Upper lobe of left lung (tissue), 6 donors: ENCODE results near the gene MYCBPAP. TPM values are rescaled to one million over a fixed set of nuclear protein-coding genes. Genes with fewer than 3 reads are reported as not detected.

ENCODE experiments used
- ATAC-seq, 2 donors: fragments of 200-7000 bp; cut with Tn5 transposase; one replicate each; pipeline ENCODE4 v1.9.1; 2022; ENCODE audit warnings: mild to moderate bottlenecking in 2 of 2, moderate library complexity in 2 of 2; ENCODE audit not compliant: low FRiP score in 2 of 2
- DNase-seq, 2 donors: peaks; one replicate each; pipeline ENCODE4 v3.0.0-alpha.2; 2019 to 2020
- H3K27ac ChIP-seq, 4 donors: fragments of 200-600 bp; sonication (generic); one replicate each; pipeline ENCODE4 v1.5.1; 2016 to 2019
- H3K27me3 ChIP-seq, 4 donors: fragments of 200-600 bp; sonication (generic); one replicate each; pipeline ENCODE4 v1.5.1; 2017 to 2019
- H3K36me3 ChIP-seq, 4 donors: fragments of 200-600 bp; sonication (generic); one replicate each; pipeline ENCODE4 v1.5.1; 2016 to 2019
- H3K4me1 ChIP-seq, 4 donors: fragments of 200-600 bp; sonication (generic); one replicate each; pipeline ENCODE4 v1.5.1; 2018 to 2019
- H3K4me3 ChIP-seq, 4 donors: fragments of 200-600 bp; sonication (generic); one replicate each; pipeline ENCODE4 v1.5.1; 2017 to 2019; ENCODE audit warnings: mild to moderate bottlenecking in 2 of 4, moderate library complexity in 1 of 4
- H3K9me3 ChIP-seq, 4 donors: fragments of 200-600 bp; sonication (generic); one replicate each; pipeline ENCODE4 v1.5.1; 2018 to 2019
- CTCF ChIP-seq, 6 experiments: fragments of 450-650 bp in 4 of 6; fragments of 200-600 bp in 2 of 6; sonication (generic) in 2 of 6; IDR thresholded peaks; one replicate each; pipeline ENCODE4 v1.5.1; 2016 to 2019; ENCODE audit warnings: antibody characterized with exemption in 6 of 6
- EP300 ChIP-seq, 4 donors: sonication (generic); formaldehyde crosslinking; IDR thresholded peaks; one replicate each; pipeline ENCODE4 v1.5.1; 2017; ENCODE audit warnings: antibody characterized with exemption in 4 of 4, control low read depth in 2 of 4
- POLR2A ChIP-seq, 4 donors: fragments of 450-650 bp; IDR thresholded peaks; one replicate each; pipeline ENCODE4 v1.5.1; 2016 to 2017; ENCODE audit warnings: antibody characterized with exemption in 4 of 4, mild to moderate bottlenecking in 2 of 4
- POLR2AphosphoS5 ChIP-seq, 2 donors: sonication (generic); formaldehyde crosslinking; IDR thresholded peaks; one replicate each; pipeline ENCODE4 v1.5.1; 2017; ENCODE audit warnings: antibody characterized with exemption in 2 of 2
- WGBS, 2 donors: methylation state at CpG; one replicate each; pipeline ENCODE4 v1.1.5; 2017 to 2018; 5-methylcytosine and 5-hydroxymethylcytosine counted together
- total RNA-seq, 6 donors: library from RNA; depleted of rRNA in 4 of 6; stranded (reverse); fragments of >200 nt in 4 of 6; gene quantifications; one replicate each; pipeline versions ENCODE4 v1.1.0 to v1.2.1, GENCODE V29; 2016 to 2021
- donor health status: DM: no; HTN: no; CAD: no; lungs with moderate emphysema.
- donor health status: DM: no; HTN: yes; CAD: no; lungs with severe emphysema.

MYCBPAP gene
- total RNA-seq, 6 donors from 2014 or later: 1.0 to 14.7 (median 4.2) TPM

- WGBS, 2 donors: 86 to 93% methylated on average over 9 of the region's 9 CpGs
- no peaks in the 10 kb centered on the region for H3K36me3 ChIP-seq
- DNase-seq: no peak
- TF ChIP-seq POLR2A (IDR thresholded peaks at IDR 0.05) (no peak), POLR2AphosphoS5 (IDR thresholded peaks at IDR 0.05) (no peak), EP300 (IDR thresholded peaks at IDR 0.05) (no peak), CTCF (IDR thresholded peaks at IDR 0.05) (no peak)
- H3K4me1 ChIP-seq: no peaks in the 10 kb centered on the region
- no peak for ATAC-seq
- no peaks in the 10 kb centered on the region for H3K27me3 ChIP-seq
- no peak overlapping the region for H3K27ac ChIP-seq
- H3K9me3 ChIP-seq: no peaks in the 10 kb centered on the region
- H3K4me3 ChIP-seq: no peak overlapping the region
These were observed 5.8 kb upstream of the MYCBPAP start for GRCh38 chr17:50502301-50502990.

- WGBS, 2 donors: 62 to 65% methylated on average over 7 of the region's 7 CpGs
- no peak for DNase-seq
- Histone ChIP-seq H3K4me3 (no peak overlapping the region), H3K9me3 (no peaks in the 10 kb centered on the region), H3K4me1 (peaks cover 6 to 16% (median 9%) of the 10 kb centered on the region in 4 donors), H3K27ac (no peak overlapping the region), H3K27me3 (no peaks in the 10 kb centered on the region), H3K36me3 (no peaks in the 10 kb centered on the region)
- TF ChIP-seq CTCF (IDR thresholded peaks at IDR 0.05) (no peak), POLR2A (IDR thresholded peaks at IDR 0.05) (no peak), EP300 (IDR thresholded peaks at IDR 0.05) (no peak), POLR2AphosphoS5 (IDR thresholded peaks at IDR 0.05) (no peak)
- ATAC-seq: no peak
These were observed 2.6 kb upstream of the MYCBPAP start for GRCh38 chr17:50505591-50506130.

- Histone ChIP-seq H3K36me3 (no peaks in the 10 kb centered on the region), H3K4me3 (no peak overlapping the region), H3K4me1 (peaks cover 6 to 16% (median 9%) of the 10 kb centered on the region in 4 donors), H3K9me3 (no peaks in the 10 kb centered on the region), H3K27me3 (no peaks in the 10 kb centered on the region), H3K27ac (no peak overlapping the region)
- TF ChIP-seq CTCF (IDR thresholded peaks at IDR 0.05) (no peak), POLR2AphosphoS5 (IDR thresholded peaks at IDR 0.05) (no peak), EP300 (IDR thresholded peaks at IDR 0.05) (no peak), POLR2A (IDR thresholded peaks at IDR 0.05) (no peak)
- WGBS, 2 donors: 78 to 87% methylated on average over 4 to 7 of the region's 7 CpGs
- DNase-seq: no peak
- no peak for ATAC-seq
These were observed 1.9 kb upstream of the MYCBPAP start for GRCh38 chr17:50506298-50506697.

GRCh38 chr17:50508573-50509460, 578 bp downstream of the MYCBPAP start:
- WGBS, 2 donors: 35 to 58% methylated on average over 22 to 23 of the region's 32 CpGs
- H3K27me3 ChIP-seq: no peaks in the 10 kb centered on the region
- TF ChIP-seq CTCF (IDR thresholded peaks at IDR 0.05): no peak
- no peak for TF ChIP-seq POLR2A (IDR thresholded peaks at IDR 0.05)
- TF ChIP-seq EP300 (IDR thresholded peaks at IDR 0.05): no peak
- TF ChIP-seq POLR2AphosphoS5 (IDR thresholded peaks at IDR 0.05): no peak
- H3K4me1 ChIP-seq: peaks cover 6 to 16% (median 9%) of the 10 kb centered on the region in 4 donors
- no peak for DNase-seq
- no peak for ATAC-seq
- H3K36me3 ChIP-seq: no peaks in the 10 kb centered on the region
- peak overlapping the region; percentile 64 to 85 (median 78) for H3K27ac ChIP-seq
- no peaks in the 10 kb centered on the region for H3K9me3 ChIP-seq
- peak overlapping the region; percentile 69 to 77 (median 74) for H3K4me3 ChIP-seq
